Liver (tissue), 9 donors: Measurements from ENCODE around the gene CARMIL3. TPM values are rescaled to one million over a fixed set of nuclear protein-coding genes. Genes with fewer than 3 reads are reported as not detected.

Experiments
- DNase-seq: peaks from one replicate; pipeline ENCODE4 v3.0.0-alpha.2; 2017; ENCODE audit warnings: low spot score
- H3K27ac ChIP-seq, 2 donors: one replicate each; pipeline ENCODE4 v1.7.0; 2013; ENCODE audit warnings: inconsistent platforms in 2 of 2, low read length in 2 of 2, control low read depth in 1 of 2, low read depth in 1 of 2, mild to moderate bottlenecking in 1 of 2
- H3K27me3 ChIP-seq, 4 donors: one replicate each; pipeline versions ENCODE4 v1.6.1 to v1.7.0; 2013; ENCODE audit warnings: low read length in 3 of 4, inconsistent platforms in 1 of 4, mild to moderate bottlenecking in 1 of 4, moderate library complexity in 1 of 4; ENCODE audit not compliant: control insufficient read depth in 4 of 4, insufficient read depth in 4 of 4
- H3K36me3 ChIP-seq, 4 donors: one replicate each; pipeline versions ENCODE4 v1.6.1 to v1.7.0; 2013; ENCODE audit warnings: low read length in 3 of 4, mild to moderate bottlenecking in 3 of 4, low read depth in 1 of 4, moderate library complexity in 1 of 4; ENCODE audit not compliant: control insufficient read depth in 4 of 4, insufficient read depth in 3 of 4
- H3K4me1 ChIP-seq, 4 donors: one replicate each; pipeline versions ENCODE4 v1.6.1 to v1.7.0; 2013; ENCODE audit warnings: low read length in 3 of 4, mild to moderate bottlenecking in 3 of 4, moderate library complexity in 1 of 4; ENCODE audit not compliant: control insufficient read depth in 4 of 4, insufficient read depth in 4 of 4
- H3K4me3 ChIP-seq, 3 donors: one replicate each; pipeline versions ENCODE4 v1.6.1 to v1.7.0; 2013; ENCODE audit warnings: low read length in 3 of 3, control low read depth in 1 of 3, low read depth in 1 of 3, mild to moderate bottlenecking in 1 of 3
- H3K9ac ChIP-seq, 2 donors: one replicate each; pipeline ENCODE4 v1.7.0; 2013; ENCODE audit warnings: low read length in 2 of 2, mild to moderate bottlenecking in 2 of 2, moderate library complexity in 2 of 2, control low read depth in 1 of 2, low read depth in 1 of 2
- H3K9me3 ChIP-seq, 4 donors: one replicate each; pipeline versions ENCODE4 v1.6.1 to v1.7.0; 2013; ENCODE audit warnings: low read length in 3 of 4; ENCODE audit not compliant: control insufficient read depth in 4 of 4
- ATF3 ChIP-seq: IDR thresholded peaks from 2 replicates; pipeline ENCODE4 v1.6.1; 2016; ENCODE audit warnings: antibody characterized with exemption
- CTCF ChIP-seq: fragments of 150-350 bp; IDR thresholded peaks from 2 replicates; pipeline ENCODE4 v1.5.1; 2017; ENCODE audit warnings: improper control_type of control experiment, low read depth, low read length; ENCODE audit not compliant: missing input control
- EGR1 ChIP-seq, 2 donors: IDR thresholded peaks; 2 replicates each; pipeline ENCODE4 v1.6.1; 2016 to 2018; ENCODE audit warnings: antibody characterized with exemption in 2 of 2, low read depth in 2 of 2
- FOXA1 ChIP-seq: IDR thresholded peaks from 2 replicates; pipeline ENCODE4 v1.6.1; 2016; ENCODE audit warnings: antibody characterized with exemption
- FOXA2 ChIP-seq: IDR thresholded peaks from 2 replicates; pipeline ENCODE4 v1.6.1; 2016; ENCODE audit warnings: antibody characterized with exemption
- GABPA ChIP-seq, 2 donors: IDR thresholded peaks in 1 of 2; conservative IDR thresholded peaks in 1 of 2; 2 replicates each; pipeline ENCODE4 v1.6.1; 2016; ENCODE audit warnings: antibody characterized with exemption in 2 of 2, mild to moderate bottlenecking in 1 of 2, moderate library complexity in 1 of 2
- HNF4A ChIP-seq, 2 donors: conservative IDR thresholded peaks; 2 replicates each; pipeline ENCODE4 v1.6.1; 2016; ENCODE audit warnings: antibody characterized with exemption in 2 of 2, mild to moderate bottlenecking in 2 of 2
- HNF4G ChIP-seq: IDR thresholded peaks from 2 replicates; pipeline ENCODE4 v1.6.1; 2016; ENCODE audit warnings: antibody characterized with exemption
- JUND ChIP-seq, 2 donors: IDR thresholded peaks; 2 replicates each; pipeline ENCODE4 v1.6.1; 2016; ENCODE audit warnings: antibody characterized with exemption in 2 of 2
- MAX ChIP-seq: IDR thresholded peaks from 2 replicates; pipeline ENCODE4 v1.6.1; 2016; ENCODE audit warnings: antibody characterized with exemption
- NR2F2 ChIP-seq: IDR thresholded peaks from 2 replicates; pipeline ENCODE4 v1.6.1; 2016; ENCODE audit warnings: antibody characterized with exemption
- RAD21 ChIP-seq, 2 donors: IDR thresholded peaks; 2 replicates each; pipeline ENCODE4 v1.6.1; 2016; ENCODE audit warnings: antibody characterized with exemption in 2 of 2, mild to moderate bottlenecking in 2 of 2
- REST ChIP-seq: IDR thresholded peaks from 2 replicates; pipeline ENCODE4 v1.6.1; 2016; ENCODE audit warnings: antibody characterized with exemption, mild to moderate bottlenecking
- RXRA ChIP-seq, 2 donors: IDR thresholded peaks; 2 replicates each; pipeline ENCODE4 v1.6.1; 2017 to 2018; ENCODE audit warnings: antibody characterized with exemption in 2 of 2, mild to moderate bottlenecking in 1 of 2
- SP1 ChIP-seq: IDR thresholded peaks from 2 replicates; pipeline ENCODE4 v1.6.1; 2018; ENCODE audit warnings: antibody characterized with exemption, mild to moderate bottlenecking
- TAF1 ChIP-seq: conservative IDR thresholded peaks from 2 replicates; pipeline ENCODE4 v1.6.1; 2016; ENCODE audit warnings: antibody characterized with exemption, mild to moderate bottlenecking
- YY1 ChIP-seq: IDR thresholded peaks from 2 replicates; pipeline ENCODE4 v1.6.1; 2016; ENCODE audit warnings: antibody characterized with exemption, mild to moderate bottlenecking
- ZBTB33 ChIP-seq: IDR thresholded peaks from 2 replicates; pipeline ENCODE4 v1.6.1; 2016; ENCODE audit warnings: antibody characterized with exemption
- WGBS: extraction: QIAGEN DNeasy Blood & Tissue Kit; methylation state at CpG from one replicate; pipeline ENCODE4 v1.1.7; 2013; 5-methylcytosine and 5-hydroxymethylcytosine counted together
- polyA plus RNA-seq, 2 donors: library from polyadenylated mRNA; stranded (reverse) in 1 of 2; unstranded in 1 of 2; fragments of 200-250 nt in 1 of 2; fragments of >200 nt in 1 of 2; fragmentation: Nextera tagmentation in 1 of 2; extraction: Ambion mirVana in 1 of 2; gene quantifications; one replicate each; pipeline versions ENCODE4 v1.2.1 to v1.2.3, GENCODE V29; 2013 to 2015
- total RNA-seq, 2 donors: library from RNA; depleted of rRNA; stranded (reverse); fragments of >200 nt; gene quantifications; one replicate each; pipeline ENCODE4 v1.2.3, GENCODE V29; 2014
- donor health status: healthy.
- donor health status: healthy.
- donor health status: healthy.
- donor health status: healthy.
- donor health status: healthy.

Gene CARMIL3
- total and polyA plus RNA-seq, 4 donors, result 0.05 to 0.17 (median 0.17) TPM

- 42% methylated on average over 5 of the region's 5 CpGs for WGBS
- no peaks in the 10 kb centered on the region for H3K9me3 ChIP-seq
- TF ChIP-seq REST (no peak), RAD21 (IDR thresholded peaks at IDR 0.05) (no peak), MAX (no peak), ZBTB33 (no peak), YY1 (no peak), JUND (IDR thresholded peaks at IDR 0.05) (no peak), NR2F2 (no peak), ATF3 (no peak), GABPA (IDR thresholded peaks at IDR 0.05 in 1 of 2, conservative IDR thresholded peaks at IDR 0.05 in 1 of 2) (no peak), HNF4A (conservative IDR thresholded peaks at IDR 0.05) (no peak), EGR1 (IDR thresholded peaks at IDR 0.05; ENCODE audit: low read depth in 2 of 2) (no peak), FOXA2 (no peak), HNF4G (no peak), TAF1 (no peak), CTCF (no peak), FOXA1 (no peak), SP1 (no peak), RXRA (IDR thresholded peaks at IDR 0.05) (no peak)
- H3K4me1 ChIP-seq, result peaks cover 4 to 61% (median 42%) of the 10 kb centered on the region in 4 donors
- DNase-seq, result no peak
- H3K36me3 ChIP-seq, result peaks cover 0 to 7% (median 3%) of the 10 kb centered on the region in 4 donors
- H3K27ac ChIP-seq, result peak overlapping the region; percentile 52 to 62
- H3K27me3 ChIP-seq, result no peaks in the 10 kb centered on the region
- H3K4me3 ChIP-seq, result no peak overlapping the region
- H3K9ac ChIP-seq, result no peak overlapping the region
Measured at GRCh38 chr14:24108336-24108874, 56.6 kb downstream of the CARMIL3 start.
